ENCODE measurements around the gene ACVR2A. TPM values are rescaled to one million over a fixed set of nuclear protein-coding genes. Genes with fewer than 3 reads are reported as not detected.

ACVR2A gene
- total RNA-seq, 4 donors from 2014 or later, result 10.1 to 27.5 (median 15.1) TPM

DNA sequence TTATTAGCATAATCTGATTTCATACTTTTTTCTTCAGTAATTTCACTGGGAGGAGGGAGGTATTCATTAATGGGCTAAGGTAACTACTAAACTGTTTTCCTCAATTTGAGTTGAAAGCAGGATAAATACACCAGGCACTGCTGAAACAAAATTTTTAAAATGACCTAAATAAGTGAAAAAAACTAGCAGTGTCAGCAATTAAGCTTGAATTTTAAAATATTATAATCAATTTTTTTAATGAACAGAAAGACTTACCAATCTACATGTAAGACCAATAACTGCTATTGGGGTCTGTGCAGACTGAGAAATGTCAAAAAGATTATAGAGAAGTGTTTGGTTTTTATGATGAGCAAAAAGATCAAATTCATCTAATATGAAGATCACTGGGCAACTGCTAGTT is 107.3 kb downstream of the ACVR2A start:
- no peaks in the 10 kb centered on the region for H3K9me3 ChIP-seq
- H3K36me3 ChIP-seq, result peaks cover 0 to 59% (median 0%) of the 10 kb centered on the region in 3 donors
- no peak overlapping the region for H3K27ac ChIP-seq
- no peak for DNase-seq
- intact Hi-C loops (cut with DNase I), result no loop called here
- no peaks in the 10 kb centered on the region for H3K27me3 ChIP-seq
- no peak for TF ChIP-seq POLR2A (IDR thresholded peaks at IDR 0.05)
- TF ChIP-seq, protein P1, sequence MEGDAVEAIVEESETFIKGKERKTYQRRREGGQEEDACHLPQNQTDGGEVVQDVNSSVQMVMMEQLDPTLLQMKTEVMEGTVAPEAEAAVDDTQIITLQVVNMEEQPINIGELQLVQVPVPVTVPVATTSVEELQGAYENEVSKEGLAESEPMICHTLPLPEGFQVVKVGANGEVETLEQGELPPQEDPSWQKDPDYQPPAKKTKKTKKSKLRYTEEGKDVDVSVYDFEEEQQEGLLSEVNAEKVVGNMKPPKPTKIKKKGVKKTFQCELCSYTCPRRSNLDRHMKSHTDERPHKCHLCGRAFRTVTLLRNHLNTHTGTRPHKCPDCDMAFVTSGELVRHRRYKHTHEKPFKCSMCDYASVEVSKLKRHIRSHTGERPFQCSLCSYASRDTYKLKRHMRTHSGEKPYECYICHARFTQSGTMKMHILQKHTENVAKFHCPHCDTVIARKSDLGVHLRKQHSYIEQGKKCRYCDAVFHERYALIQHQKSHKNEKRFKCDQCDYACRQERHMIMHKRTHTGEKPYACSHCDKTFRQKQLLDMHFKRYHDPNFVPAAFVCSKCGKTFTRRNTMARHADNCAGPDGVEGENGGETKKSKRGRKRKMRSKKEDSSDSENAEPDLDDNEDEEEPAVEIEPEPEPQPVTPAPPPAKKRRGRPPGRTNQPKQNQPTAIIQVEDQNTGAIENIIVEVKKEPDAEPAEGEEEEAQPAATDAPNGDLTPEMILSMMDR (IDR thresholded peaks at IDR 0.05), result no peak
- no peaks in the 10 kb centered on the region for H3K4me1 ChIP-seq
- no peak overlapping the region for H3K4me3 ChIP-seq

DNA sequence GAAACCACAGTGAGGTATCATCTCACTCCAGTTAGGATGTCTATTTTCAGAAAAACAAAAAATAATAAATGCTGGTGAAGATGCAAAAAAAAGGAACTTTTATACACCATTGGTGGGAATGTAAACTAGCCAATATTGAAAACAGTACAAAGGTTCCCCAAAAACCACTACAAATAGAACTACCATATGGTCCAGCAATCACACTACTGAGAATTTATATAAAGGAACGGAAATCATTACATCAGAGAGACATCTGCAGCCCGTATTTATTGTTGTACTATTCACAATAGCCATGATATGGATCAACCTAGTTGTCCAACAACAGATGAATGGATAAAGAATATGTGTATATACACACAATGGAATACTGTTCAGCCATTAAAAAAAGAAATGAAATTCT is 123.7 kb downstream of the ACVR2A start:
- no peaks in the 10 kb centered on the region for H3K27me3 ChIP-seq

DNA sequence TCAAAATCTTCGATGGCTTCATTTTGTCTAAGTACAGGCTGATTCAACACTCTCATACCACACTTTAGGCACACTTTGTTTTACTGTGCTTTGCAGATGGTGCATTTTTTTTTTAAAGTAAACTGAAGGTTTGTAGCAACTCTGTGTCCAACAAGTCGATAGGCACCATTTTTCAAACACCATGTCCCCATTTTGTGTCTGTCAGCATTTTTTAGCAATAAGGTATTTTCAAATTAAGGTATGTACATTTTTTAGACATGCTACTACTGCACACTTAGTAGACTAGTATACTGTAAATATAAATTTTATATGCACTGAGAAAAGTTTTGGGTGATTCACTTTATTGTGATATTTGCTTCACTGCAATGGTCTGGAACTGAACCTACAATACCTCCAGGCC is 131.3 kb downstream of the ACVR2A start:
- Histone ChIP-seq H3K4me1 (peaks cover 0 to 6% (median 0%) of the 10 kb centered on the region in 3 donors), H3K36me3 (peaks cover 0 to 32% (median 0%) of the 10 kb centered on the region in 3 donors), H3K27ac (no peak overlapping the region), H3K27me3 (no peaks in the 10 kb centered on the region), H3K9me3 (peaks cover 0 to 3% (median 0%) of the 10 kb centered on the region in 3 donors), H3K4me3 (no peak overlapping the region)
- intact Hi-C loops (cut with DNase I), result no loop called here
- TF ChIP-seq POLR2A (IDR thresholded peaks at IDR 0.05), result no peak
- TF ChIP-seq, protein P1 (IDR thresholded peaks at IDR 0.05), result no peak
- 56 to 57% methylated on average over 2 of the region's 2 CpGs for WGBS, 2 donors
- DNase-seq, result no peak

More for the DNA sequence above, 123.7 kb downstream of the ACVR2A start:
- no peak for TF ChIP-seq POLR2A (IDR thresholded peaks at IDR 0.05)
- TF ChIP-seq, protein P1 (IDR thresholded peaks at IDR 0.05), result no peak
- peaks cover 0 to 5% (median 5%) of the 10 kb centered on the region in 3 donors for H3K9me3 ChIP-seq
- H3K4me3 ChIP-seq, result no peak overlapping the region
- H3K27ac ChIP-seq, result no peak overlapping the region
- H3K36me3 ChIP-seq, result peaks cover 0 to 68% (median 0%) of the 10 kb centered on the region in 3 donors
- H3K4me1 ChIP-seq, result no peaks in the 10 kb centered on the region
- DNase-seq, result no peak
- WGBS, 2 donors, result 92 to 100% methylated on average over 2 of the region's 2 CpGs
- intact Hi-C loops (cut with DNase I), result no loop called here

DNA sequence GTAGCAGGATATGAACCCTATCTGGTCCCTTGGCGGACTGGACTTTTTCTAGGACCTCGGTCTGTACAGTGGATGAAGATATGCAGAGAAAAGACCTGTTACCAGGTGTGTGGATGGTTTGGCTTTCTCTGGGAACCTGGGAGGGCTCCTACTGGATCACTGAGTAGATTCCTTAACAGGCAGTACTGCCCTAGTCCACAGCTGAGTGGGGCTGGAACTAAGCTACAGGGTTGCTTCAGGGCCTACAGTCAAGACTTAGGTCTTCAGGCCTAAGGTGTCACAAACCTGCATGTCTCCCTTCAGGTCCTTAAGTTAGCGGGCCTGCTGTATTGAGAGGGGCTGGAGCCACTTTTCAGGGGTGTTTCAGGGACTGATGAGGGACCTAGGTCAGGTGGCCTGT is 132.8 kb downstream of the ACVR2A start:
- peaks cover 0 to 3% (median 0%) of the 10 kb centered on the region in 3 donors for H3K9me3 ChIP-seq
- WGBS, 2 donors, result 94% methylated on average over 2 of the region's 3 CpGs; no CpG with 5 or more reads in 1 of the 2 donors
- no peak overlapping the region for H3K27ac ChIP-seq
- TF ChIP-seq, protein P1 (IDR thresholded peaks at IDR 0.05), result no peak
- no peak for TF ChIP-seq POLR2A (IDR thresholded peaks at IDR 0.05)
- H3K36me3 ChIP-seq, result peaks cover 0 to 24% (median 0%) of the 10 kb centered on the region in 3 donors
- DNase-seq, result no peak
- no peak overlapping the region for H3K4me3 ChIP-seq
- no peaks in the 10 kb centered on the region for H3K27me3 ChIP-seq
- peaks cover 0 to 6% (median 0%) of the 10 kb centered on the region in 3 donors for H3K4me1 ChIP-seq
- intact Hi-C loops (cut with DNase I), result no loop called here

Small RNA genes lying within 50 kb of the gene (small RNA-seq; reads per million reads assigned to genes)
- gene RNU6-1275P, result 0 reads per million in 4 donors

Other genes starting within 250 kb of the ACVR2A start
- 10 to 100 TPM; 33.1 to 52.0 (median 40.0) TPM for gene ORC4, start 175.7 kb downstream of the ACVR2A start, total RNA-seq
- gene MBD5, start 176.1 kb downstream of the ACVR2A start, total RNA-seq, result 10 to 100 TPM; 11.8 to 23.8 (median 14.0) TPM

Data from esophagus squamous epithelium (tissue), 5 donors.